GM18867 (cell line): ENCODE data around the gene LRRK1.
"Not testable (repeated sequence)": the region's sequence is repeated elsewhere in the genome, so short reads cannot be mapped to it uniquely, and the experiment has no call there.

Experiments
- ATAC-seq: cut with Tn5 transposase; IDR thresholded peaks from one replicate; pipeline ENCODE4 v1.9.1; 2021; ENCODE audit warnings: mild to moderate bottlenecking, moderate library complexity; ENCODE audit not compliant: unreplicated experiment

LRRK1 gene

DNA sequence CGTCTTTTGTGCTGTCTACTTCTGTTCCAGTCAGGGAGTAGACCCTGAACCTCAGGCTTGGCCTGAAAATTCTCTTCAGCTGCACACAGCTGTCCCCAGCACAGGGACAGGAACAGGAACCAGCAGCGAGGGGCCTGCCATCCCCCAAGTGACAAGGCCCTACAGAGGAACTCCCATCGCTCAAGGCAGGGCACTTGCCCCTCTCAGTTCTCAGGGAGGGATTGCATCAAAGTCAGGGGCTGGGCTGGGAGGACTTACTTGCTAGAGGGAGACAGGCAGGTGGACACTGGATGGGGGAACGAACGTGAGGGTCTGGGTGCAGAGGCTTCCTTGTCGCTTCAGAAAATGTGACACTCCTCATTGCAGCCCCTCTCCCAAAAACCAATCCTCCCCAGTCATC is 169.1 kb downstream of the LRRK1 start:
- ATAC-seq: no peak

DNA sequence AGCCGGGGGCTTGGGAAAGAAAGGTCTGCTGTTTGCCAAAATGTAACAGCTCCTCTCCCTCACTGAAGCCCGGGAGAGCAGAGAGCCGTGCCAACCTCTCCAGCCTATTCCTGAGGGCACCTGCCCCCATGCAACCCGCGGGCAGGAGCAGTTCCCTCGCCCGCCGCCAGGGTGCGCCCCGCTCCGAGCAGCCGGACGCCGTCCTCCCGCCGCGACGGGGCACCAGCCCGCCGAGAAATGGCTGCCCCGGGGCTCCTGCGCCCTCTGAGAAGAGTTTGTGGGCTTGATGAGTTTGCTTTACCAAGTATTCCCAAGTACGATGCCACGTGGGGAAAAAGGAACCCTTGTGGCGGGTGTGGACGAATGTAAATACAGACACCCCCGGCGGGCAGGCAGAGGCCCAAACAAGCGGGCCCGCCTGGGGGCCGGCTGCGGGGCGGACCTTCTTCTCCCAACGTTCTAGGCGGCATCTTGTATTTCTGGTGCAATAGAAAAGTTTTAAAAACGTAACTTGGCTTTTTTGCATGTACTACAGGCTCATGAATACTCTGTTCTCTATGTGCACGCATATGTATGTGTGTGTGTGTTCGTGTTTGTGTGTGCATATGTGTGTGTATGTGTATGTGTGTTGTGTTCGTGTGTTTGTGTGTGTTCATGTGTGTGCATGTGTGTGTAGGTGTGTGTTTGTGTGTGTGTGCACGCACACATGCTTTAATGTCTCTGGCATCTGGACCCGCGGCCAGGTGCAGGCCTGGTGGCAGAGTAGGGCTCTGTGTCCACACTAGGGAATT is 169.8 kb downstream of the LRRK1 start:
- peak; percentile 86 for ATAC-seq

DNA sequence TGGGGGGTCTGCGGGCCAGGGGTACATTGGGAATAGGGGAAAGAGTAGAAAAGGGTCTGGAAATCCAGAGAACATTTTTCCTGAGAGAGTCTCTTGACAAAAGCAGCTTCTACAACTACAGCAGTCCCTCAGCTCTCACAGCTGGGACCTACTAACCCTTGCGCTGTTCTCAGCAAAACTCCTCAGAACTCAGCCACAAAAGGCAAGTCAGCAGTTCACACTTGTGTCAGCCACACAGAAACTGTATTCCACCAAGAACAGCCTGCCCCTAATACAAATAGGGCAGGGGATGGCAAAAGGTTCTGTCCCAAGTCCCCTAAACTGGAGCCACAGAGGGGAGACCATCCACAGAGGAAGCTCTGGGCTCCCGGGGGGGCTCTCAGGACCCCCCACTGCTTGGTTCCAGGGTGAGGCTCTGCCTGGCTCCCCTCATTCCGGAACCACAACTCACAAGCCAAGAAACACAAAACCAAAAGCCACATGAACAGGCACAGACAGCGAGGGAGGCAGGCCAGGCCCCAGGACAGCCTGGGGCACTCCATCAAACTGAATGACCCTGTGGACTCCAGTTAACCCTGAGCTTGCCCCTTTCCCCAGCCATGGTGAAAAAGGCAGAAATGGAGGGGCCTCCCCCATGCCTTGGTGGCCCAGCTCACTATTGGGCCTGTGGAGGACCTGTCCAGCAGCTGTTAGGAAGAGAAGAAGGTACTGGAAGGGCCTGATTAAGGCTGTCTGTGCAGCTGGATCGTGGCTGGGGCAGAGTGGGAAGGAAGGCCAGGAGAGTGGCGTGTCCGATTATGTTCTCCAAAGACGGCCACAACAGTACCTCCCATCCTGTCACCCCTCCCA is 170.6 kb downstream of the LRRK1 start:
- no peak for ATAC-seq

DNA sequence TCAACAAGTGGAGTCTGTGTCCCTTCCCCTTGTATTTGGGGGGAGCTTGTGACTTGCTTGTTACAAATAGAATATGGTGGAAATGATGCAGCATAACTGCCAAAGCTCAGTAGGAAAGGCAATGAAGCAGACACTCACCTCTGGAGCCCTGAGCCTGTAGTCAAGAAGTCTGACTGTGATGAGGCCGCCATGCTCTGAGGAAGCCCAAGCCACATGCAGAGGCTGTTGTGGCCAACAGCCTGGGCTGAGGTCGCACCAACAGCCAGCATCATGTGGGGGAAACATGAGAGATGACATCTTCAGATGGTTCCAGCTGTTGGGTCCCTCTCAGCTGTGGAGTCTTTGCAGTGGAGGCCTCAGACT is 171.3 kb downstream of the LRRK1 start:
- no peak for ATAC-seq

DNA sequence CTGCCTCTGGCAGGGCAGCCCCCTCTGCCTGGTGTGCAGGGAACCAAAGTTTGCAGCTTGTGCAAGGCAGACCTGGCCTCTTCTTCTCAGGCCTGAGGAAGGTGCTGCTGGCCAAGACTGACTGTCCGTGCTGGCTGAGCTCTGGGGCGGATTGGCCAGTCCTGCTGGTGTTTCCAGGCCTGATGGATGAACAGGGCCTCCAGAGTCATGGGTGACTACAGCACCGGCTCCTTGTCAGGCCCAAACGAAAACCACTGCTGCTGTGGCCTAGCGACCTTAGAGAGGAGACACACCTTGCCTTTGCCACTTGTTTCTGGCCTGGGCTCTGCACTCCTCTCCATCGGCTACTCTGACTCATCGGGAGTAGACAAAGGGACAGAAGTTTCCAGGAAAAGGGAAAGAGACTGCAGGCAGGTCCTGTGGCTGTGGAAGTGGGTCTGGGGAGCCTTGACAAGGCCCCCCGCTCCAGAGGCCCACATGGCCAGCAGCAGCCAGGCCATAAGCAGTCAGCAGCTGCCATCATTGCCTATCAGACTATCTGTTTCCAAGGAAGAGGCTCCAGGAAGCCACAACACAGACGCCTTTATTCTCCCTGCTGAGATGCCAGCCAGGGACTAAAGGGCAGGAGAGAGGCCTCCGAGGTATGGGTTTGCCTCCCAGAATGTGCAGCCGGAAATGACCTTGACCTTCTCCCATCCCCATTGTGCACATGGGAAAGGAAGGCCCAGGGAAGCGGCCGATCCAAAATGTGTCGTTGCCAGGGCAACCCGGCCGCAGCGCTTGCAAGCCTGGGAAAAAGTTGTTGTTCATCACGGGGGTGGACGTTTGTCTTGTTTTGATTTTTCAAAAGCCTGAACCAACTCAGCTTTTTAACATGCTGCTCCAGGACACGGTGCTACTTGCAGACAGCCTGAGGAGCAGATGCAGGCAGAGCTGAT is 172.2 kb downstream of the LRRK1 start:
- ATAC-seq: no peak

DNA sequence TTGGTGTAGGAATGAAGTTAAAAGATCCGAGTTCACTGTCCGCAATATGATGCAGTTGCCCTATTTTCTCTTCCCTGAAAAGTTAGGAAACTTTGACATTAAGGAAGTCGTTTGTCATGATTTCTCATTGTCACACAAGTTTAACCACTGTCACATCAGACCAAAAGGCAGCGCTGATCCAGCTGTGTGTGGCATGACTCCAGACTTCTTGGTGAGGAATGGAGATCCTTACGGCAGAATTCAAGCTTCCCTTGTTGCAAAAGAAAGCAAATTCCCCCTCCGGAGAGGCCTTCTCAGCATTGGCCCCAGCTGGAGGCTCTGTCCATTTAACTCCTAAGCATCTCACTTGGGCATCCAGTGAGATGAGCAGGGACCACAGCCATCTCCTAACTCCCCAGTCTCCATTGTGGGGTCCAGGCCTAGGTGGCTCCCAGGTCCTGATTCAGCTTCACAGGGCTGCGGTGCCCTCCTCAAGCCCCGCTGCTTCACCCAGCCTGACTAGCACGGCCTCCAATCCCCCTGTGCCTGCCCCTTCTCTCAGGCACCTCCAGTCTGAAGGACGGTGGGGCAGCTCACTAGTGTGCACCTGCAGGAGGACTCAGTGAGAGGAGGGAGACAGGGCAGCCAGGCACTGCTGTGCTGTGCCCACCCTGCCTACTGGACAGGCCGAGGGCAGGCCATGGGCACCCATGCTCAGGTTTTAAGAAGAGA is 173.2 kb downstream of the LRRK1 start:
- ATAC-seq: no peak

DNA sequence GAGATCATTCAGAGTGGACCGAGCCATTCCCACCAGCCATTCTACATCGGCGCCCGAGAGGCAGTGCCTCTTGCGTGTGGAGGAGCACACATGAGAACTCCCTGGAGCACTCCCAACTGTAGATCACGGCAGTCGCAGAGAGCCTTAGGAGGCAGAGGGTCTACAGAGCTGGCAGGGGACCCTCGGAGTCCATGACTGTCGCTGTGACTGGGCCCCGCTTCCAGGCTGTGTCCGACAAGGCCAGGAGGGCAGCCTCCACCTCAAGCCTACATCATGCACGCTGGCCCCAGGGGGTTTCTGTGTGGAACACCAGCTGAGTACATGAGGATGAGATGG is 173.7 kb downstream of the LRRK1 start:
- no peak for ATAC-seq

DNA sequence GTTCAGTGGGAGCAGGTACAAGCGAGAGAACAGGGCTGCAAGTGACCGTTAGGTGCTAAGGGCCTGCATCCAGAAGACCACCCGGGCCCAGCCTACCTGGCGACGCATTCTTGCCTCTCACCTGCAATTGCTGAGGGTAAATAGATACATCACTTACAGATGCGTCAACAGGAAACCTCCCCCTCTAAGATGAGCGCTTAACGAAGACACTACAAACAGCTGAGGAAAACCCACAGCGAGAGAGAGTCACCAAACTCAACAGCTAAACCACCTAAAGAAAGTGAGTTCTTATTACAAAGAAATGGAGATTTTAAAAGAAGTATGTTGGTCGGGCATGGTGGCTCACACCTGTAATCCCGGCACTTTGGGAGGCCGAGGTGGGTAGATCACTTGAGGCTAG is 174.8 kb downstream of the LRRK1 start:
- no peak for ATAC-seq

DNA sequence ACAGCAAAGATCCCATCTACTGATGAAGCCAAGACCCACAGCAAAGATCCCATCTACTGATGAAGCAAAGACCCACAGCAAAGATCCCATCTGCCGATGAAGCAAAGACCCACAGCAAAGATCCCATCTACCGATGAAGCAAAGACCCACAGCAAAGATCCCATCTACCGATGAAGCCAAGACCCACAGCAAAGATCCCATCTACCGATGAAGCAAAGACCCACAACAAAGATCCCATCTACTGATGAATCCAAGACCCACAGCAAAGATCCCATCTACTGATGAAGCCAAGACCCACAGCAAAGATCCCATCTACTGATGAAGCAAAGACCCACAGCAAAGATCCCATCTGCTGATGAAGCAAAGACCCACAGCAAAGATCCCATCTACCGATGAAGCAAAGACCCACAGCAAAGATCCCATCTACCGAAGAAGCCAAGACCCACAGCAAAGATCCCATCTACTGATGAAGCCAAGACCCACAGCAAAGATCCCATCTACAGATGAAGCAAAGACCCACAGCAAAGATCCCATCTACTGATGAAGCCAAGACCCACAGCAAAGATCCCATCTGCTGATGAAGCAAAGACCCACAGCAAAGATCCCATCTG is 176.7 kb downstream of the LRRK1 start:
- ATAC-seq: not testable (repeated sequence)

DNA sequence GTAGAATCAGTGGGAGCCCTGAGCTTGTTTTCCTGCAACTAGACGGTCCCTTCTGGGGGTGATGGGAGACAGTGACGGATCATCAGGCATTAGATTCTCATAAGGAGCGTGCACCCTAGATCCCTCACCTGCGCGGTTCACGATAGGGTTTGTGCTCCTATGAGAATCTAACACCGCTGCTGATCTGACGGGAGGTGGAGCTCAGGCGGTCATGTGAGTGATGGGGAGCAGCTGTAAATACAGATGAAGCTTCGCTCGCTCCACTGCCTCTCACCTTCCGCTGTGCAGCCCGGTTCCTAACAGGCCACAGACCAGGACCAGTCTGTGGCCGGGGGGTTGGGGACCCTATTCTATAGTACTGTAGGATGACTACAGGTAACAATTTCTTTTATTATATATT is 178.0 kb downstream of the LRRK1 start:
- ATAC-seq: no peak

DNA sequence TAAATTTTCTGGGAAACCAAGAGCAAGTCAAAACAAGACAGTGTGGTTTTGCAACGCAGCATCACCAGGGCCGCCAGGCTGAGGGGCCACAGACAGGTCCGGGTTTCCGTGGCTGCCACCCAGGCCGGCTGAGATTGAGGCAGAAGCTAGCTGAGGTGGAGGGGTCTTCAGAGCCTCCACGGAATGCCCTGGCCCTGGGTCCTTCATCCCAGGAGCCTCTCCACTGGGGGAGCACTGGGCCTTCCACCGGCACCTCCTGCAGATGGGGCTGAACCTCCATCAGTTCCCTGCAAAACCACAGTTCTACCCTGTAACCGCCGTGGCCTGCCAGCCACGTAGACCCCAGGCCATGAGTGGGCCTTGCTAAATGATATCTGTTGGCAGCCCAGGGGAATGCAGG is 180.0 kb downstream of the LRRK1 start:
- ATAC-seq: no peak

DNA sequence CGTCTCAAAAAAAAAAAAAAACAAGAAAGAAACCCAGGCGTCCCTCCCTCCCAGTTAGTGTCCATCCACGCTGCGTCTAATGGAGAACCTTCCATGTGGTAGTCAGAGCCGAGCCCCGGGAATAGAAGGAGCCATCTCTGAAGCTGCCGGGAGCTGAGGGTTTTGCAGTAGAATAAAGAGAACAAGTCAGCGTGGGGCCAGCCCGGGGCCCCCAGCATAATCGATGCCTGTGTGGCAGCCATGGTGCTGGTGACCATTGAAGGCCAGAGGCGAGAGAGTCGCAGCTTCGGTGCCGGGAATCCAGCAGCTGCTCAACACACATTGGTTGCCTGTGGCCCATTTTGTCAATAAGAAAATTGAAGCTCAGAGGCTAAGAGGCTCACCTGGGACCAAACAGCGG is 181.0 kb downstream of the LRRK1 start:
- ATAC-seq: no peak

DNA sequence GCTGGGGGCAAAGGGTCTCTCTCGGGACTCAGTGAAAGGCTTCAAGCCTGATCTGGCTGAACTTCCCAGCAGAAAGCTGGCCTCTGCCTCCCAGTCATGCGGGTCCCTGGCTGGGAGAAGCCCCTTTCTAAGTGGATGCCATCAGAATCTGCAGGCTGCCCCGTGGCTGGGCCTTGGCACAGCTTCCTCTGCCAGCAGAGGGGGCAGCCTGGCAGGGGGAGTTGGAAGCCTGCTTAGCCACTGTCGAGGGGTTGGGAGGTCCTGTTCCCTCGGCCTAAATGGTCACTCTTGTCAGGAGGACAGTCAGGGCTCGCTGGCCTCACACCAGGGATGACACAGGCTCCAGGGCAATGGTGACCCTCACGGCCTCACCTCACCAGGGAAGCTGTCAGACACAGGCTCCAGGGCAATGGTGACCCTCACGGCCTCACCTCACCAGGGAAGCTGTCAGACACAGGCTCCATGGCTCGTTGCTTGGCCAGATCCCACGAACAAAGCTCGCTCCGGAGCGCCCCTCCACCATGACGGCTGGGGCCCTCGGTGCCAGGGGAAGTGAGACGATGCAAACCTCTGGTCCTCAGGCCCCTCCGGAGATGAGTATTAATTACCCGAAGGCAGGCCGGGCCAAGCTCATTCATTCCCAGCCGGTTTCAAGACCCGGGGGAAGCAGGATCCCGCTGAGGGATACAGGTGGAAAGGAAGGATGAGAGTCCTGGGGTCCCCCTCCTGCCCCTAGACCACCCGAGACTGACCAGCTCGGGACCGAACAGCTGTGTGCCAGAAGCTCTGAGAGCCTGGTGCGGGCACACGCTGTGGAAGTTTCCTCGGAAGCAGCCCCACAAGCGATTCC is 181.7 kb downstream of the LRRK1 start:
- no peak for ATAC-seq

DNA sequence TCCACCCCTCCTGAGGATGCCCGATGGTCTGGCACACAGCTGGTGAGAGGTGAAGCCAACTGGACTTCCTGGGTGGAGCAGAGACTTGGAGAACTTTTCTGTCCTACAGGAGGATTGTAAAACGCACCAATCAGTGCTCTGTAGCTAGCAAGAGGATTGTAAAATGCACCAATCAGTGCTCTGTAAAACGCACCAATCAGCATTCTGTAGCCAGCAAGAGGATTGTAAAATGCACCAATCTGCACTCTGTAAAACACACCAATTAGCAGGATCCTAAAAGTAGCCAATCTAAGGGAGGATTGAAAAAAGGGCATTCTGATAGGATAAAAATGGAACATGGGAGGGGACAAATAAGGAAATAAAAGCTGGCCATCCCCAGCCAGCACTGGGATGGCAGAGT is 182.5 kb downstream of the LRRK1 start:
- no peak for ATAC-seq

DNA sequence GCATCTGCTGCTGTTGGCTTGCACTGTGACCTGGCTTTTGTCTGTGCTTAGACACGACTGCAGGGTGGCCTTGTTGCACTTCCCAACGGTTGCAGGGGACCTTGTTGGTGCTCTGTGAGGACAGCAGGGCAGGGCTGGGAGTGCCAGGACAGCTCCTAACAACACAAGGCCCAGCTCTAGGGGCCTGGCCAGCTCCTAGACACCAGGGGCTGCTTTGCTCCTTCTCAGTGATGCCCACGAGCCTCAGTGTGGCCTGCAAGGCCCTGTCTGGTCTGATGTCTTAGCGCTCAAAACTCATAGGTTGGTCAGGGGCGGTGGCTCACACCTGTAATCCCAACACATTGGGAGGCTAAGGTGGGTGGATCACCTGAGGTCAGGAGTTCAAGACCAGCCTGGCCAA is 183.6 kb downstream of the LRRK1 start:
- ATAC-seq: no peak

DNA sequence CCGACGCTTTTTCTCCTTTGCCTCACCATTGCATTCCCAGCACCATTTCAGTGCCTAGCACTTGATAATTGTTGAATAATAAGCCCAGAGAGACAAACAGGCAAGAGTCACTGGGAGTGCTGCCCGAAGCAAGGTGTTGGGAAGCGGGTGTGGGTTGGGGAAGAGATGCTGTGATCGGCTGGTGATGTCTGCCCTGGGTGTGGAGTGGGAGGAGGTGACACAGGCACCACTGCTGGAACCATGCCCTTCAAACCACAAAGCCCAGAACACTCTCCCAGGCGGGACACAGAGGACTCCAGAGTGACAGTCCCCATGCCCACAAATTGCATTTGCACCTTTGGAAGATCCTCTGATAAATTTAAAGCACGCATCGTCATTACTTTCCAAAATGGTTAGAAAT is 184.4 kb downstream of the LRRK1 start:
- ATAC-seq: no peak

DNA sequence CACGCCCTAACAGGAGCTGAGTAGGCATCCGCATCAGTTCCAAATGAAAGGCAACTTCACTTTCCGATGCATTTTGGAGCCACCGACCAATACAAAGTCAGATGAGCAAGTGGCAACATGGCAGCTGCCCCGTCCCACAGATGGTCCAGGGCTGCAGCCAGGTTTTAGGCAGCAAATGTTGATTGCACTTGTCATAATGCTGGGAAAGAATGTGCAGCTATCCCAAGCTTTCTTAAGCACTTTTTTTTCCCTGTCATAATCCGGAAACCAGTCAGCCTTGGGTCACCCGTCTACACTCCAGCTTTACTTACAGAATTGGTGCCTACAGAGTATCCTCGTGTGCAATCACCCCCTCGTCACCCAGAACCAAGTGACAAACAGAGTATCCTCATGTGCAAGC is 185.0 kb downstream of the LRRK1 start:
- ATAC-seq: no peak

DNA sequence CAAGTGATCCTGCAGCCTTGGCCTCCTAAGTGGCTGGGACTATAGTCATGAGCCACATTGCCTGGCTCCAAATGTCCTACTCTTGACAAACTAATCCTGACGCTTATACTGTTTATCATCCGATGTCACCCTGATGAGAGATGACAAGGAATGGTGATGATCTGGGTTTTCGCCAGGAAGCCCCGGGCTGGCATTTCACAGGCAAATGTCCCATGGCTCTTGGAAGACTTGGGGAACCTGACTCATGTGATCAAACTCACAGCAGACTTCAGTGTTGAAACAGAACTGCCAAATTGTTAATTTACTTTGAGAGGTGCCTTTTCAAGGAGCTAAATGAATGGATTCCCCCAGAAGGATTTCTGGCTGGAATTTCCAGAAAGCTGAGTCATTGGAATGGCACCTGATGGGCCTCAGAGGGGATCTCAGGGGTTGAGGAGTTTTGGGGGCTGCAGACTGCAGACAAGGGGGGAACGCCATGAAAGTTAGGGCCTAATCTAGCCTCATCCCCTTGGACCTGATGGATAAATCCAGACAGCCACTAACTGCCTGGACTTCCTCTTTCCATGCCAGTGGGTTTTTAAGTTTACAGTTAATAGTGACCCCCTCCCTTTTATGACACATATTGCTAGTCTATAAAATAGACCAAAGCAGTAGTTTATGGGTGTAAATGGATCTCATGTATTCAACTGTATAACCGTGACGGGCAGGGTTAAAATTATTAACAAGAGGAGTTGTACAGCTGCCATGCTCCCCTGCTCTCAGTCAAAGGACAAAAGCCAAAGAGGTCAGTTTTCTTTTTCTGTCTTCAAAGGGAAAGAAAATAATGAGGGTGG is 186.1 kb downstream of the LRRK1 start:
- no peak for ATAC-seq

DNA sequence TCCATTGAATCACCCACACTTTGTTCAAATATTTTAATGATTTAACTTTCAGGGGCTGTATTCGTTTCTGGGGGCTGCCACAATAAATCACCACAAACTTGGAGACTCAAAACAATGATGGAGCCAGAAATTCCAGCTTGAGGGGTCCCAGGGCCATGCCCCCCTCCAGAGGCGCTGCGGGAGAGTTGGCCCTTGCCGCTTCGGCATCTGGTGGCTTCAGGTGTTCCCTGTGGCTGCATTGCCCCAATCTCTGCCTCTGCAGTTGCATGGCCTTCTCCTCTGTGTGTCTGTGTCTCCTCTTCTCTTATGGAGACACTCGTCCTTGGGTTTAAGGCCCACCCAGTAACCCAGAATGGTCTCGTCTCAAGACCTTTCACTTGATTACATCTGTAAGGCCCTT is 187.9 kb downstream of the LRRK1 start:
- ATAC-seq: no peak
